Osteoblast (primary cell): ENCODE results near the gene HDAC1. TPM values are rescaled to one million over a fixed set of nuclear protein-coding genes. Genes with fewer than 3 reads are reported as not detected.
A peak's percentile ranks its signal among the peaks of the same experiment; 100 is the strongest.

Source experiments
- DNase-seq: peaks from one replicate; pipeline ENCODE4 v3.0.0; 2011; ENCODE audit warnings: low spot score, mixed read lengths; ENCODE audit not compliant: insufficient read length; ENCODE audit errors: missing footprints
- H2AFZ ChIP-seq: 2 replicates; pipeline ENCODE4 v1.6.0; 2011; ENCODE audit warnings: mild to moderate bottlenecking, low read length
- H3K27ac ChIP-seq: 2 replicates; pipeline ENCODE4 v1.5.1; 2011; ENCODE audit warnings: mild to moderate bottlenecking, low read depth, low read length, moderate library complexity
- H3K27me3 ChIP-seq: 2 replicates; pipeline ENCODE4 v1.6.0; 2012; ENCODE audit warnings: mild to moderate bottlenecking, control low read depth, inconsistent platforms, low read length, moderate library complexity; ENCODE audit not compliant: insufficient read depth
- H3K36me3 ChIP-seq: 2 replicates; pipeline ENCODE4 v1.5.1; 2011; ENCODE audit warnings: mild to moderate bottlenecking, low read length, control low read depth, moderate library complexity; ENCODE audit not compliant: insufficient read depth
- H3K4me1 ChIP-seq: 2 replicates; pipeline ENCODE4 v1.5.1; 2011; ENCODE audit warnings: mild to moderate bottlenecking, low read length, control low read depth, moderate library complexity; ENCODE audit not compliant: insufficient read depth
- H3K4me2 ChIP-seq: 2 replicates; pipeline ENCODE4 v1.6.0; 2011; ENCODE audit warnings: mild to moderate bottlenecking, low read length; ENCODE audit not compliant: insufficient read depth
- H3K4me3 ChIP-seq: fragments of 200-600 bp; sonication (generic); 3 replicates; pipeline ENCODE4 v1.5.1; 2012; ENCODE audit warnings: mild to moderate bottlenecking, low read length, inconsistent platforms; ENCODE audit not compliant: insufficient read depth
- H3K79me2 ChIP-seq: 2 replicates; pipeline ENCODE4 v1.6.0; 2012; ENCODE audit warnings: mild to moderate bottlenecking, low read length, control low read depth, inconsistent platforms; ENCODE audit not compliant: insufficient read depth
- H3K9me3 ChIP-seq: 2 replicates; pipeline ENCODE4 v1.5.1; 2011; ENCODE audit warnings: low read depth, low read length, control low read depth
- H4K20me1 ChIP-seq: 2 replicates; pipeline ENCODE4 v1.6.0; 2012; ENCODE audit warnings: mild to moderate bottlenecking, low read length, control low read depth; ENCODE audit not compliant: insufficient read depth
- total RNA-seq: library from RNA; depleted of rRNA; stranded (reverse); fragments of >200 nt; gene quantifications from 2 replicates; pipeline ENCODE4 v1.2.3, GENCODE V29; 2012
- TF ChIP-seq, protein P1 (sequence below): IDR thresholded peaks from 2 replicates; pipeline ENCODE4 v1.5.1; 2011; ENCODE audit warnings: mild to moderate bottlenecking, low read depth, low read length, moderate library complexity; ENCODE audit errors: extremely low read depth

HDAC1 gene
- total RNA-seq, 1 donor: 44.5 TPM

DNA sequence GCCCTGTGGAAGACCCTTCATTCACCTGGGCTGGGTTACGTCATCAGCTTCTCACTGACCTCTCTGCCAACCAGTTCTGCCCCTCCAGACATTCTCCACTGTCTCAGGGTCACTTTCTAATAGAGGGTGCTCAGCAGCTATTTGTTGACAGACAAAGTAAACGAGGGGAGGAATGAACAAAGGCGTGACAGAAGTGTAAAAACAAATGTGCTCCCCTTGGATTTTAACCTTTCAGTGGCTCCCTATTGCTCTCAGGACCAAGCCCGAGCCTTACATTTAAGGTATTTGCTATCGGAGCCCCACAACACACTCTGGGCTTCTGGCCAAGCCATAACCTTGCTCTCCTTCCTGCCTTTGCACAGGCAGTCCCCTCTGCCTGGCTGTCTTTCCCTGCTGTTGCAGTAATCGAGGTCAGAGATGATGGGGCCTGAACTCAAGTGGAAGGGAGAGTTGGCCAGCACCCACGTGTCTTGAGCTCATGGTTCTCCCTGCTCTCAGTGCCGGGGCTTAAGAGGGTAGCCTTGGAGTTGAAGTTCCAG lies 53.5 kb downstream of the HDAC1 start:
- Histone ChIP-seq H4K20me1 (no peaks in the 10 kb centered on the region), H3K9me3 (no peaks in the 10 kb centered on the region), H2AFZ (no peak overlapping the region), H3K27me3 (no peaks in the 10 kb centered on the region), H3K4me2 (no peak overlapping the region), H3K27ac (no peak overlapping the region), H3K4me3 (no peak overlapping the region), H3K79me2 (no peaks in the 10 kb centered on the region), H3K36me3 (no peaks in the 10 kb centered on the region), H3K4me1 (no peaks in the 10 kb centered on the region)
- no peak for DNase-seq
- TF ChIP-seq, protein P1, sequence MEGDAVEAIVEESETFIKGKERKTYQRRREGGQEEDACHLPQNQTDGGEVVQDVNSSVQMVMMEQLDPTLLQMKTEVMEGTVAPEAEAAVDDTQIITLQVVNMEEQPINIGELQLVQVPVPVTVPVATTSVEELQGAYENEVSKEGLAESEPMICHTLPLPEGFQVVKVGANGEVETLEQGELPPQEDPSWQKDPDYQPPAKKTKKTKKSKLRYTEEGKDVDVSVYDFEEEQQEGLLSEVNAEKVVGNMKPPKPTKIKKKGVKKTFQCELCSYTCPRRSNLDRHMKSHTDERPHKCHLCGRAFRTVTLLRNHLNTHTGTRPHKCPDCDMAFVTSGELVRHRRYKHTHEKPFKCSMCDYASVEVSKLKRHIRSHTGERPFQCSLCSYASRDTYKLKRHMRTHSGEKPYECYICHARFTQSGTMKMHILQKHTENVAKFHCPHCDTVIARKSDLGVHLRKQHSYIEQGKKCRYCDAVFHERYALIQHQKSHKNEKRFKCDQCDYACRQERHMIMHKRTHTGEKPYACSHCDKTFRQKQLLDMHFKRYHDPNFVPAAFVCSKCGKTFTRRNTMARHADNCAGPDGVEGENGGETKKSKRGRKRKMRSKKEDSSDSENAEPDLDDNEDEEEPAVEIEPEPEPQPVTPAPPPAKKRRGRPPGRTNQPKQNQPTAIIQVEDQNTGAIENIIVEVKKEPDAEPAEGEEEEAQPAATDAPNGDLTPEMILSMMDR: no peak

DNA sequence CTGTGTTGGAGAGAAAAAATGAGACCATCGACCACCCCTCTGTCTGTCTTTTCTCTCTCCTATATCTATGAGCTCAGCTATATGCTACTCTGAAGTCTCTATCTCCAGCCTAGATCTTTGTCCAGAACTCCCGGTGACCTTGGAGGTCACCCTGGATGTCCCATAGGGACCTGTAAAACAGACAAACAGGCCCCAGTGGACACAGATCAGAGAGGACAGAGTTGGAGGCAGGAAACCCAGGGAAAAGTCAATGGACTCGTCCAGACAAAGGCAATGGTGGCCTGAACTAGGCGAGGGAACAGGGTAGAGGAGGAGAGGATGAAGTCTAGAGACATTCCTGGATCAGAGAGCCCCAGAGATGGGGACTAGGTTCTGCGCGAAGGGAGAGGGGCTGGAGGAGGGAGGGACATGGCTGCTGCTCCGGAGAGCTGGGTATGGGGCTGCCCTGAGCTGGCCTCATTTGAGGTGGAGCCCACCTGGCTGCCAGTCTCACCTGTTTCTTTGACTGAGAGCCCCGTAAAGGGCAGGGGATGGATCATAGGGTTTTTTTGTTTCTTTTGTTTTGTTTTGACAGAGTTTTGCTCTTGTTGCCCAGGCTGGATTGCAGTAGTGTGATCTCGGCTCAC lies 54.8 kb downstream of the HDAC1 start:
- Histone ChIP-seq H3K9me3 (no peaks in the 10 kb centered on the region), H3K4me3 (no peak overlapping the region), H4K20me1 (no peaks in the 10 kb centered on the region), H3K4me2 (no peak overlapping the region), H3K4me1 (no peaks in the 10 kb centered on the region), H3K27me3 (no peaks in the 10 kb centered on the region), H3K79me2 (no peaks in the 10 kb centered on the region), H3K27ac (no peak overlapping the region), H2AFZ (no peak overlapping the region), H3K36me3 (no peaks in the 10 kb centered on the region)
- TF ChIP-seq, protein P1: no peak
- DNase-seq: no peak

DNA sequence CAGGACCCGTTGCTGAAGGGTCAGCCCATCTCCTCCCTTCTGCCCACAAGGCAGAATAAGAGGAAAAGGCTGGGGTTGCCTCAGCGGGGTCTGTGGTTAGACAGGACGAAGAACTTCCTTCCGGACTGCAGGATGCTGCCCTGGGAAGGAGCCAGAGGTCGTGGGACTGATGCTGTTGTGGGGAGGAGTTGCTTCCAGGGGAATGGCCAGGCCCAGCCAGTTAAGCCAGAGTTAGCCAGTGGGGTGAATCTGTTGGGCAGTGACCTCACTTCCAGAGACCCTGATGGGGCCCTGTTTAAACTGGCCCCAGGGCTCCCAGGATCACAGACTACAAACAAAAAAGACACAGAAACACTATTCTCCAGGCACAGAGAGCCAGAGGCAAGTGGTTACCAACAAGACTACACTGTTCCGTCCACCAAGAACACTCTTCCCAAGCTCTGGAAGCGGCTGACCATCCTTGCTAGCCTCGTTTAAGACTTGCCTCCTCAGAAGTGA lies 57.4 kb downstream of the HDAC1 start:
- TF ChIP-seq, protein P1: no peak
- Histone ChIP-seq H4K20me1 (no peaks in the 10 kb centered on the region), H3K36me3 (no peaks in the 10 kb centered on the region), H3K79me2 (no peaks in the 10 kb centered on the region), H3K9me3 (no peaks in the 10 kb centered on the region), H2AFZ (peak overlapping the region; percentile 74), H3K4me2 (no peak overlapping the region), H3K4me3 (no peak overlapping the region), H3K27me3 (no peaks in the 10 kb centered on the region), H3K27ac (no peak overlapping the region), H3K4me1 (peaks cover 26% of the 10 kb centered on the region)
- DNase-seq: peak; percentile 92

DNA sequence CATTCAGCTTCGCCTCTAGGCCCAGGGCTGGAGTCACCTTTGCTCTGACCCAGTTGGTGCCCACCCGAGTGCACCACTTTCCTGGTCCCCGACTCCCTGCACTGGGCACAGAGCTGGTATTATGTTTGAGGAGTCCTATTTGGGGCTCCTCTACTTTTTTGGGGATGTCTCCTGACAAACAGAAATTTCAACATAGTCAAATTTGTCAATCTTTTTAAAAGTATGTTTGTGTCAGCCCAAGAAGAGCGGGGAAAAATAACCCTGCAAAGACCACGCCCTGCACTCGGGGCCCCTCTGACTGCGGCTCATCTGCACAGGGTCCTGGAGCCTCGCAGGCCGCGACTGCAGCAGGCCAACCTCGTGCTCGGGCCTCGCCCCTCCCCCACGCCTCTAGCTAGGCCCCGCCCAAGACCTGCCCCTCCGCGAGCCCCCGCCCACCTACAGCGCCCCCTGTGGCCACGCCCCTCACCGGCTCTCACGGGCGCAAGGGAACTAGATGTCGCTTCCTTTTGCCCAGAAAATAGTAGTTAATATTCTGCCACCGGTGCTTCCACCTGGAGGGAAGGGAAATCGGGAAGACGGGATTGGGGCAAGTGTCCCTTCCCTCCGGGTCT lies 59.0 kb downstream of the HDAC1 start:
- Histone ChIP-seq H3K36me3 (peaks cover 5% of the 10 kb centered on the region), H3K4me1 (peaks cover 27% of the 10 kb centered on the region), H3K4me3 (peak overlapping the region; percentile 85), H3K27ac (no peak overlapping the region), H3K27me3 (no peaks in the 10 kb centered on the region), H3K9me3 (no peaks in the 10 kb centered on the region), H2AFZ (peak overlapping the region; percentile 80), H3K79me2 (no peaks in the 10 kb centered on the region), H4K20me1 (no peaks in the 10 kb centered on the region), H3K4me2 (peak overlapping the region; percentile 87)
- TF ChIP-seq, protein P1: peak; percentile 28
- peak; percentile 95 for DNase-seq
